ENCODE results near the gene EIF2AK3. TPM values are rescaled to one million over a fixed set of nuclear protein-coding genes. Genes with fewer than 3 reads are reported as not detected.

The EIF2AK3 gene
- polyA plus RNA-seq, 1 of the 3 experiments (the other 2 are of a cell fraction), result 2.2 TPM

DNA sequence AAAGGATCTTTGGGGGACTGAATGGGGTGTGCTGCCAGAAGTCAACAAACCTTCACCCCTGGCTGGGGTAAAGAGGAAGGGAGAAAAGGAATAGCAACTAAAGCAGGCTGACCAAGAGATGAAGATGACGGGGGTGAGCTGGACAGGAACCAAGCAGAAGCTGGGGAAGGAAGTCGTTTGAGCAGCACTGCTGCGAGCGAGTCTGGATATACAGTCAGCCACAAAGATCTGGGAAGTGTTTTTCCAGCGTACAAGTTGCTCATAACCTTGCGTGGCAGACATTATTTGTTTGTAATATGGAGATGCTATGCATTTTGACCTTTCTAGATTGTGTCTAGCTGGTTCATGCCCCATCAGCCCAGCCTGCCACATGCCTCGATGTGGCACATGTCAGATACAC is 71.2 kb downstream of the EIF2AK3 start:
- no peak for DNase-seq
- 88% methylated on average over 7 of the region's 7 CpGs for WGBS (ENCODE audit: low lambda C conversion rate)
- ChIA-PET CTCF (interaction anchor here (0.6 to 2.0 kb wide), 3 partner anchors 38 to 1214 kb away, joined by 3 to 7 read pairs (median 3); no protein-coding TSS in a partner anchor), POLR2A (no interaction called here)
- no peaks in the 10 kb centered on the region for H3F3A ChIP-seq (replicated peaks; ENCODE audit: insufficient read depth)
- H3K9ac ChIP-seq, result no peak overlapping the region
- peaks cover 12 to 24% of the 10 kb centered on the region in 2 experiments for H3K36me3 ChIP-seq (replicated peaks in 1 of 2; ENCODE audit: control insufficient read depth in 1 of 2, insufficient read depth in 2 of 2, low read length in 1 of 2)
- no peaks in the 10 kb centered on the region for H3K79me2 ChIP-seq (ENCODE audit: insufficient read depth)
- H3K9me2 ChIP-seq, result no peaks in the 10 kb centered on the region
- H3K4me3 ChIP-seq (ENCODE audit: low read depth in 2 of 2, low read length in 1 of 2), result no peak overlapping the region
- no peaks in the 10 kb centered on the region for H3K9me3 ChIP-seq
- H2AFZ ChIP-seq (ENCODE audit: low read depth), result no peak overlapping the region
- H4K20me1 ChIP-seq (ENCODE audit: insufficient read depth), result no peaks in the 10 kb centered on the region
- no peak overlapping the region for H3K4me2 ChIP-seq
- TF ChIP-seq SMC3 (IDR thresholded peaks at IDR 0.05; ENCODE audit: low read depth, low read length) (no peak), TCF12 (IDR thresholded peaks at IDR 0.05) (no peak), EZH2phosphoT487 (IDR thresholded peaks at IDR 0.05; ENCODE audit: borderline replicate concordance, low read depth) (no peak), MEF2A (IDR thresholded peaks at IDR 0.05; ENCODE audit: borderline replicate concordance, low read depth) (no peak)
- TF ChIP-seq, protein P1, sequence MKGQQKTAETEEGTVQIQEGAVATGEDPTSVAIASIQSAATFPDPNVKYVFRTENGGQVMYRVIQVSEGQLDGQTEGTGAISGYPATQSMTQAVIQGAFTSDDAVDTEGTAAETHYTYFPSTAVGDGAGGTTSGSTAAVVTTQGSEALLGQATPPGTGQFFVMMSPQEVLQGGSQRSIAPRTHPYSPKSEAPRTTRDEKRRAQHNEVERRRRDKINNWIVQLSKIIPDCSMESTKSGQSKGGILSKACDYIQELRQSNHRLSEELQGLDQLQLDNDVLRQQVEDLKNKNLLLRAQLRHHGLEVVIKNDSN (IDR thresholded peaks at IDR 0.05; ENCODE audit: borderline replicate concordance, low read depth), result no peak
- TF ChIP-seq, protein P2, sequence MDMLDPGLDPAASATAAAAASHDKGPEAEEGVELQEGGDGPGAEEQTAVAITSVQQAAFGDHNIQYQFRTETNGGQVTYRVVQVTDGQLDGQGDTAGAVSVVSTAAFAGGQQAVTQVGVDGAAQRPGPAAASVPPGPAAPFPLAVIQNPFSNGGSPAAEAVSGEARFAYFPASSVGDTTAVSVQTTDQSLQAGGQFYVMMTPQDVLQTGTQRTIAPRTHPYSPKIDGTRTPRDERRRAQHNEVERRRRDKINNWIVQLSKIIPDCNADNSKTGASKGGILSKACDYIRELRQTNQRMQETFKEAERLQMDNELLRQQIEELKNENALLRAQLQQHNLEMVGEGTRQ (IDR thresholded peaks at IDR 0.05; ENCODE audit: borderline replicate concordance, low read depth, low read length), result no peak
- no peaks in the 10 kb centered on the region for H3K4me1 ChIP-seq (ENCODE audit: control insufficient read depth in 1 of 2, insufficient read depth in 2 of 2, low read depth in 1 of 2, low read length in 1 of 2)
- no peaks in the 10 kb centered on the region for H3K27me3 ChIP-seq (ENCODE audit: insufficient read depth)
- H3K27ac ChIP-seq (ENCODE audit: low read depth in 2 of 2, low read length in 1 of 2), result no peak overlapping the region

DNA sequence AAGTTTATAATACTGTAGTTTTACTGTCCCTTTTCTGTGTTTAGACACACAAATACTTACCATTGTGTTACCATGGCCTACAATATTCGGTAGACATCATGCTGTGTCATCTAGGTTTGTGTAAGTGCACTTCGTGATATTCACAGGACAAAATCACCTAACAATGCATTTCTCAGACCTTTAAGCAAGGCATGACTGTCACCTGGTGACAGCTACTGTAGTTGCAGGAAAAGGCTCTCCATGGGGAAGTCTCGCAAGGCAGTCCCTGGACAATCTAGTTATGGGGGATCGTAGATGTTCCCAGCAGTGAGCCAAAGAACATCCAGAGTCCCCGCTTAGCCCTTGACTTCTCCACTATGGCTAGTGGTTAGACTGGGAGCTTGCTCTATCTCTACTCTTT is 73.1 kb downstream of the EIF2AK3 start:
- no peak for TF ChIP-seq SIN3A (IDR thresholded peaks at IDR 0.05; ENCODE audit: borderline replicate concordance, low read depth, low read length)
- no peak for TF ChIP-seq TAF1 (IDR thresholded peaks at IDR 0.05; ENCODE audit: borderline replicate concordance, low read depth, low read length)
- no peak for TF ChIP-seq ELF1 (IDR thresholded peaks at IDR 0.05)
- peak; percentile 61 for TF ChIP-seq RAD21 (IDR thresholded peaks at IDR 0.05; ENCODE audit: low read length)
- ChIA-PET POLR2A (no interaction called here), CTCF (interaction anchor here (2.0 kb wide), 1 partner anchor 117 kb away, joined by 7 read pairs; no protein-coding TSS in a partner anchor)
- H2AFZ ChIP-seq (ENCODE audit: low read depth), result no peak overlapping the region
- no peaks in the 10 kb centered on the region for H3K9me3 ChIP-seq
- H3K27ac ChIP-seq (ENCODE audit: low read depth in 2 of 2, low read length in 1 of 2), result no peak overlapping the region
- H3K79me2 ChIP-seq (ENCODE audit: insufficient read depth), result no peaks in the 10 kb centered on the region
- H3K4me3 ChIP-seq (ENCODE audit: low read depth in 2 of 2, low read length in 1 of 2), result no peak overlapping the region
- H4K20me1 ChIP-seq (ENCODE audit: insufficient read depth), result no peaks in the 10 kb centered on the region
- WGBS (ENCODE audit: low lambda C conversion rate), result 96% methylated on average over 5 of the region's 5 CpGs
- DNase-seq, result no peak
- no peaks in the 10 kb centered on the region for H3K9me2 ChIP-seq
- H3K4me1 ChIP-seq (ENCODE audit: control insufficient read depth in 1 of 2, insufficient read depth in 2 of 2, low read depth in 1 of 2, low read length in 1 of 2), result peaks cover 0 to 7% of the 10 kb centered on the region in 2 experiments; a peak in 2 of 4 replicates
- peaks cover 12 to 20% of the 10 kb centered on the region in 2 experiments for H3K36me3 ChIP-seq (replicated peaks in 1 of 2; ENCODE audit: control insufficient read depth in 1 of 2, insufficient read depth in 2 of 2, low read length in 1 of 2)
- no peaks in the 10 kb centered on the region for H3F3A ChIP-seq (replicated peaks; ENCODE audit: insufficient read depth)
- H3K27me3 ChIP-seq (ENCODE audit: insufficient read depth), result no peaks in the 10 kb centered on the region
- H3K4me2 ChIP-seq, result no peak overlapping the region
- H3K9ac ChIP-seq, result no peak overlapping the region
